Mucosa of descending colon (tissue), 3 donors: ENCODE results near the gene VCL. TPM values are rescaled to one million over a fixed set of nuclear protein-coding genes. Genes with fewer than 3 reads are reported as not detected.
A peak's percentile ranks its signal among the peaks of the same experiment; 100 is the strongest.
"Not testable (repeated sequence)": the region's sequence is repeated elsewhere in the genome, so short reads cannot be mapped to it uniquely, and the experiment has no call there.

Source experiments
- ATAC-seq: fragments of 200-7000 bp; cut with Tn5 transposase; one replicate; pipeline ENCODE4 v1.9.1; 2020; ENCODE audit warnings: mild to moderate bottlenecking, moderate library complexity
- DNase-seq, 3 donors: peaks; one replicate each; pipeline ENCODE4 v3.0.0-alpha.2; 2020
- H3K36me3 ChIP-seq: fragments of 200-600 bp; one replicate; pipeline ENCODE4 v1.8.0; 2021; ENCODE audit warnings: low read depth, mild to moderate bottlenecking
- H3K4me1 ChIP-seq: fragments of 200-600 bp; one replicate; pipeline ENCODE4 v1.8.0; 2021; ENCODE audit warnings: low read depth, mild to moderate bottlenecking
- H3K4me3 ChIP-seq: fragments of 200-600 bp; one replicate; pipeline ENCODE4 v1.8.0; 2021; ENCODE audit warnings: mild to moderate bottlenecking
- H3K9me3 ChIP-seq: fragments of 200-600 bp; one replicate; pipeline ENCODE4 v1.8.0; 2021; ENCODE audit warnings: mild to moderate bottlenecking
- CTCF ChIP-seq: fragments of 200-600 bp; IDR thresholded peaks from one replicate; pipeline ENCODE4 v1.8.0; 2022; ENCODE audit warnings: antibody characterized with exemption, mild to moderate bottlenecking
- intact Hi-C, 2 donors: fragments of 100-400 bp; cut with DNase I in 1 of 2; cut with micrococcal nuclease in 1 of 2; formaldehyde crosslinking; loops; one replicate each; pipeline versions ENCODE4 v1.11.0 to v1.11.1; 2022; cut with DNase I, micrococcal nuclease
- total RNA-seq, 3 donors: library from RNA; stranded (reverse); fragmentation: NEBNext Ultra II Directional in 2 of 3; extraction: Animal tissue kit (Norgen Biotek cat#: 25700) in 2 of 3; gene quantifications; one replicate each; pipeline versions ENCODE4 v1.2.1 to v1.2.4, GENCODE V29; 2021 to 2023
- donor health status: DM: no; HTN: no; CAD: no; lungs with moderate emphysema.
- donor health status: DM: no; HTN: no; CAD: no.
- donor health status: DM: no; HTN: yes; CAD: no.

Gene VCL
- total RNA-seq, 3 donors from 2014 or later = 114 to 292 (median 117) TPM

- H3K4me1 ChIP-seq = peaks cover 8% of the 10 kb centered on the region
- no peaks in the 10 kb centered on the region for H3K36me3 ChIP-seq
- DNase-seq (no peak), ATAC-seq (no peak)
- no peak overlapping the region for H3K4me3 ChIP-seq
- H3K9me3 ChIP-seq = no peaks in the 10 kb centered on the region
- intact Hi-C loops = no loop called here
- TF ChIP-seq CTCF = no peak
Observed at GRCh38 chr10:74008212-74008731, 10.4 kb downstream of the VCL start.

GRCh38 chr10:74011017-74011416, 13.1 kb downstream of the VCL start:
- Histone ChIP-seq H3K4me3 (no peak overlapping the region), H3K9me3 (no peaks in the 10 kb centered on the region), H3K4me1 (peaks cover 8% of the 10 kb centered on the region), H3K36me3 (no peaks in the 10 kb centered on the region)
- DNase-seq = no peak
- no peak for TF ChIP-seq CTCF
- intact Hi-C loops = no loop called here
- ATAC-seq = no peak

GRCh38 chr10:74011770-74012169, 13.9 kb downstream of the VCL start:
- intact Hi-C loops = no loop called here
- peaks cover 8% of the 10 kb centered on the region for H3K4me1 ChIP-seq
- no peaks in the 10 kb centered on the region for H3K36me3 ChIP-seq
- H3K4me3 ChIP-seq = no peak overlapping the region
- no peak for TF ChIP-seq CTCF
- ATAC-seq (no peak), DNase-seq (peak in 1 of 3 donors; percentile 17)
- H3K9me3 ChIP-seq = no peaks in the 10 kb centered on the region

GRCh38 chr10:74012480-74012879, 14.6 kb downstream of the VCL start:
- H3K36me3 ChIP-seq = no peaks in the 10 kb centered on the region
- TF ChIP-seq CTCF = no peak
- H3K4me1 ChIP-seq = peaks cover 8% of the 10 kb centered on the region
- DNase-seq = no peak
- no peaks in the 10 kb centered on the region for H3K9me3 ChIP-seq
- intact Hi-C loops = no loop called here
- ATAC-seq = no peak
- no peak overlapping the region for H3K4me3 ChIP-seq

GRCh38 chr10:74013004-74013403, 15.1 kb downstream of the VCL start:
- no peak for TF ChIP-seq CTCF
- no peak for ATAC-seq
- intact Hi-C loops = no loop called here

GRCh38 chr10:74014574-74014973, 16.7 kb downstream of the VCL start:
- H3K4me3 ChIP-seq, intact Hi-C loops, H3K4me1 ChIP-seq, H3K9me3 ChIP-seq, H3K36me3 ChIP-seq, DNase-seq, ATAC-seq: not testable (repeated sequence)

More at GRCh38 chr10:74013004-74013403, 15.1 kb downstream of the VCL start:
- Histone ChIP-seq H3K36me3 (no peaks in the 10 kb centered on the region), H3K9me3 (no peaks in the 10 kb centered on the region), H3K4me3 (no peak overlapping the region), H3K4me1 (peaks cover 8% of the 10 kb centered on the region)
- no peak for DNase-seq
